ENCODE measurements around the gene TTBK1.

The TTBK1 gene

GRCh38 chr6:43307451-43308100 is 64.3 kb downstream of the TTBK1 start:
- no peak for DNase-seq

DNA sequence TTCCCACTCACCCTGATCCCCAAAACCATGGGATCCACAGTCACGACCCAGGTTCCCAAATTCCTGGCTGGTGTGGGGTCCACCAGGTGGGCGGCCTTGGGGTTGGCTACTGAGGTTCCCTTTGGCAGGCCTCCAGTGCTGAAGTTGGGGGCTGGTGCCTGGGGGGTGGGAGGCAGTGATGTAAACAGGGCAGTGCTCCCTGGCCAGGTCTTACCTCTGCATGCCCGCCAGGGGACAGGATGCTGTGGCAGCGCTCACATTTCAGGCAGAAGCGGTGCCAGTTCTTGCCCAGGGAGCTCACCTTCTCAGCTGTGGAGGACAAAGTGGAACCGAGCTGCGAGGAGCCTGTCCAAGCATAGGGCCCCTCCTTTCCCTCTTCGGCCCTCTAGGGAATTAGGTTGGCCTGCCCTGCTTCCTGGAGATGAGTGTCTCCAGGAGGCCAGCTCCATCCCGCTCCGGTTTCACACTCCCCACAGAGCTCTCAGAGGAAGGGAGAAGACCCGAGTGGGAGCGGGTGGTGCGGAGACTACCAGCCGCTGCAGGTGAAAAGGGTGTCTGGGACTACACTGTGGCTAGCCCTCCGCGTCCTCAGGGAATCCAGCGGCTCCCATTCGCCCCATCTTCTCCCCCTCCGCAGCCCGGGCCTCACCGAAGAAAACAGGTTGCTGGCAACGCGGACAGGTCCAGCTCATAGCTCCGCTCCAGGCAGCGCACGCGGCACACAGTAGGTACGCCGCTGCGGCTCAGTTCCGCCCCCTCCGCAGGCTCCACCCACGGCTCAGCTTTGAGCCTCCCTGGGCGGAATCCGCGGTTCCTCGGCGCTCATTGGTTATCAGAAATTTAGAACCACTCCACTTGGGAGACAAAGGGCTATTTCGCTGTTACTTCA is 65.1 kb downstream of the TTBK1 start, which contains the start of gene CRIP3:
CRIP3 (minus strand) TSS at position 726 of the 889 bp plus-strand sequence; CDS start at position 692, 34 bp downstream.
- DNase-seq = no peak

DNA sequence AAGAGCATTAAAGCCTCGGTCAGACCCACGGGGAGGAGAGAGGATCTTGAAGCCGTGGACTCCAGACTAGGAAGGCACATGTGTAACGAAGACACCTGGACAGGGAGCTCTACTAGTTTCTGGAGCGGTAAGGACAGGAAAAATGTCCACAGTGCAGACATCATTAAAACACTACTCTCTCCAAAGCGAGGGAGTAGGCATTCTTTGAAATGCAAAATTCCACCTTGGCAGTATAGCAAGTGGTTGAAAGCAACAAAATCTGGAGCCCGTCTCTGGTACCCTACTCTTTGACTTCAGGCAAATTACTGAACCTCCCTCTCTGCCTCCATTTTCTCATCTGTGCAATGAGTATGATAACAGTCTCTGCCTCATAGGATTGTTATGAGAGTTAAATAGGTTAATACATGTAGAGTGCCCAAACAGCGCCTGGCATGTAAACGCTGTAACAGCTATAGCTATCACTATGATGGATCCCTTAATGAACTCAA is 65.8 kb downstream of the TTBK1 start:
- DNase-seq = no peak

DNA sequence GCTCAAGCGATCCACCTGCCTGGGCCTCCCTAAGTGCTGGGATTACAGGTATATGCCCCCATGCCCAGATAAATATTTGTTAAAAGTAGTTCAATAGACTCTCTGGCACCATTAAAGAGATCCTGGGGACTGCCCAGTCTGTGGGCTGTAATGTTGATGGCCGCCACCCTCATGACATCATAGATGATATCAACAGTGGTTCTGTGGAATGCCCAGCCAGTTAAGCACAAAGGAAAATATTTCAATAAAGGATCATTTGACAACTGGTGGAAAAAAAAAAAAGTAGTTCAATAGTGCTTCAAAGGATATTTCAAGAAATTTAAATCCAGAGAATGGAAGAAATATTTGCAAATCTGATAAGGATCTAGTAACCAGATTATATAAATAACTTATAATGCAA is 66.9 kb downstream of the TTBK1 start:
- no peak for DNase-seq

DNA sequence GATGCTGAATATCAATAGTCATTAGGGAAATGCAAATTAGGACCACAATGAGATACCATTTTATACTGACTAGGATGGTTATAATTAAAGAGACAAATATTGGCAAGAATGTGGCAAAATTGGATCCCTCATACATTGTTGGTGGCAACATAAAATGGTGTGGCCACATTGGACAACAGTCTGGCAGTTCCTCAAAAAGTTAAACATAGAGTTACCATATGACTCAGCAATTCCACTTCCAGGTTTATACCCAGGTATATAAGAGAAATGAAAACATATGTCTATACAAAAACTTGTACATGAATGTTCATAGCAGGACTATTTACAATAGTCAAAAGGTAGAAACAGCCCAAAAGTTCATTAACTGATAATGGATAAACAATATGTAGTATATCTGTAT is 67.3 kb downstream of the TTBK1 start:
- DNase-seq = no peak

- no peak for DNase-seq
Measured at GRCh38 chr6:43311666-43312065, 68.4 kb downstream of the TTBK1 start.

DNA sequence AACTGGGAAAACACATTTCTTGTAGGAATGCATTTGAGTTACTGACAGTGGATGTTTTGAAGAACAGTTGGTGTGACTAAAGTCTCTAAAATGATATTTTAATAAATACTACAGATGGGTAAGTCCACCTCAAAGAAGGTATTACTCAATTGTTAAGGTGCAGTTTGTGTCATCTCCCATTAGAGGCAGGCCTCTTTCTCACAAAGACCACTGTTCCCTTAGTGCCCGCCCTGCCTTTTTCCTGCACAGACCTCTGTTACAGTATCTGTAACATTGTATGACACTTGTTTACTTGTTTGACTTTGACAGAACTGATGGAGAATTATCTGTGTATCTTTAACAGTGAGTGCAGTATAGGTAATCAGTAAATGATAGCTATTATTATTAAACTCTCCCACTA is 70.5 kb downstream of the TTBK1 start:
- no peak for DNase-seq

- no peak for DNase-seq
Measured at GRCh38 chr6:43318011-43318410, 74.7 kb downstream of the TTBK1 start.

GRCh38 chr6:43325876-43326275 is 82.6 kb downstream of the TTBK1 start:
- DNase-seq = no peak

- DNase-seq = no peak
Measured at GRCh38 chr6:43328528-43328927, 85.2 kb downstream of the TTBK1 start.

- DNase-seq = no peak
Measured at GRCh38 chr6:43331470-43331869, 88.2 kb downstream of the TTBK1 start.

DNA sequence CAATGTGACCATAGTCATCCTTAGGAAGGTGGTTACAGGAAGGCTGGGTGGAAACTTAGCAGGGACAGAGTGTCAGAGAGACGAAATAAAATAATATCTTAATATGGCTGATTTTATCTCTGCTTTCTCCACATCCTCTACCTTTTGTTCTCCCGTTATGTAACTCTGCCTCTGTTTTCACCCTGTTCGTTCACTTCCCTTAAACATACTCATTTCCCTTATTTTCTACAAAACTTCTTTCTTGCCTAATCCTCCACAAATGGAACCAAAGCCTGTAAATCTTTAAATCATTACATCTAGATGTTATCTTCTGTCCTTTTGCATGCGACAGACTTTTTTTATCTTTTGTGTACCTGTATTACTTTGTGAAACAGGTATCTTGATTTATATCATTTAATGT is 88.6 kb downstream of the TTBK1 start:
- no peak for DNase-seq

DNA sequence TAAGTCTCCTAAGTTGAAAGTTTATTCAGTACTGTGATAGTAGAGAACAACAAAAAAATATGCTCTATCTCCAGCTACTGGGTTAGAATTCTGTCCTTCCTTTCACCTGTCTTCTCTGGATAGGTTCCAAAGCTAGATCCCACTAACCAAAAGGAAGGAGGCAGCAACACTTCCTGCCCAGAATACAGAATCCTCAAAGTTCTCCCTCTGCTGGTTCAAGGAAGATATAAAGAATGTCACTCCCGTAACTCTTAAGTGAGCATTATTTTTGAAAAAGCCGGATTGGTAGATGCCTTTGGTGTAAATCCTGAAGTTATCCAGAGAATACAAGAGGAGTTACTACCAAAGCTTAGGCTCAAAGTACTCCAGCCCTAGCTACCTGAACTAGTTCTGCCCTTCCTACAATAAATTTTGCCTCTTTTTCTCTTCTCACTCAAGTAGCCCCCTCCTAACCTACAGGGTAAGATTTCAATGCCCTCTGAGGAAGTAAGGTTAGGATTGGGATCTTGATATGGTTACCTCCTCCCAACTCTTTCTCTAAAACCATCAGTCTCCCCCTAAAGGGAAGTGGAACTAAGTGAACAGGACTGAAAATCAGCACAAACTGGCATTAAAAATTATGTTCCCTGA is 91.3 kb downstream of the TTBK1 start:
- DNase-seq = no peak

- no peak for DNase-seq
Measured at GRCh38 chr6:43335469-43335868, 92.2 kb downstream of the TTBK1 start.

- peak; percentile 31 for DNase-seq
Measured at GRCh38 chr6:43336382-43336781, 93.1 kb downstream of the TTBK1 start.

All from midbrain (tissue), 1 donor.